ENCODE results near the gene LARP1B. TPM values are rescaled to one million over a fixed set of nuclear protein-coding genes. Genes with fewer than 3 reads are reported as not detected.
"Not testable (repeated sequence)": the region's sequence is repeated elsewhere in the genome, so short reads cannot be mapped to it uniquely, and the experiment has no call there.

LARP1B gene
- total RNA-seq, 1 donor from 2014 or later, result 19.4 TPM

DNA sequence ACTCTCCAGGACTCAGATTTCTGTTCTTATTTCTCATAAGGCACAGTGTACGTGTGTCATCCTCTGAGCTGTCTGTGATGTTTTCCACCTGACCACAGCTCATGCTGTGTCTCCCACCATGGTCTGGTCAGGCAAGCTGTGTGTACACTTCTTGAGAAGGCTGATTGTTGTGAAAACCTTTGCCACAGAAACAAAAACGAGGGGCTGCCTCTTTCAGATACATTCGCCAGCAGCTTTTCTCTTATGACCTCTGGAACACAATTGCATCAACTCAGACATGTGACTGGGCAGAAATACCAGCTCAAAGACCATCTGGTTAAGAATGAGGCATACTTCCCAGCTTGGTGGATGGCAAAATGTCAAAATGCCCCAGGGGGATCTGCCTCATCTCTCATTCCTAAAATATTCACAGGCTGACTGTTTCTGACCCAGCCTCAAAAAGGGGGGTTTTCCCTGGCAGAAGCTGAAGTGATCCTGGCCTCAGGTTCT is 180.4 kb downstream of the LARP1B start:
- Histone ChIP-seq H3K4me1 (no peaks in the 10 kb centered on the region), H3K36me3 (no peaks in the 10 kb centered on the region), H3K9me3 (no peaks in the 10 kb centered on the region), H3K4me3 (no peak overlapping the region), H3K27ac (no peak overlapping the region), H3K27me3 (no peaks in the 10 kb centered on the region)
- no peak for DNase-seq (ENCODE audit: extremely low spot score in 2 of 2)
- intact Hi-C loops (cut with DNase I), result no loop called here
- TF ChIP-seq POLR2AphosphoS5 (IDR thresholded peaks at IDR 0.05; ENCODE audit: insufficient read depth in 1 of 2, low read depth in 1 of 2) (no peak), POLR2A (IDR thresholded peaks at IDR 0.05) (no peak)
- TF ChIP-seq, protein P1, sequence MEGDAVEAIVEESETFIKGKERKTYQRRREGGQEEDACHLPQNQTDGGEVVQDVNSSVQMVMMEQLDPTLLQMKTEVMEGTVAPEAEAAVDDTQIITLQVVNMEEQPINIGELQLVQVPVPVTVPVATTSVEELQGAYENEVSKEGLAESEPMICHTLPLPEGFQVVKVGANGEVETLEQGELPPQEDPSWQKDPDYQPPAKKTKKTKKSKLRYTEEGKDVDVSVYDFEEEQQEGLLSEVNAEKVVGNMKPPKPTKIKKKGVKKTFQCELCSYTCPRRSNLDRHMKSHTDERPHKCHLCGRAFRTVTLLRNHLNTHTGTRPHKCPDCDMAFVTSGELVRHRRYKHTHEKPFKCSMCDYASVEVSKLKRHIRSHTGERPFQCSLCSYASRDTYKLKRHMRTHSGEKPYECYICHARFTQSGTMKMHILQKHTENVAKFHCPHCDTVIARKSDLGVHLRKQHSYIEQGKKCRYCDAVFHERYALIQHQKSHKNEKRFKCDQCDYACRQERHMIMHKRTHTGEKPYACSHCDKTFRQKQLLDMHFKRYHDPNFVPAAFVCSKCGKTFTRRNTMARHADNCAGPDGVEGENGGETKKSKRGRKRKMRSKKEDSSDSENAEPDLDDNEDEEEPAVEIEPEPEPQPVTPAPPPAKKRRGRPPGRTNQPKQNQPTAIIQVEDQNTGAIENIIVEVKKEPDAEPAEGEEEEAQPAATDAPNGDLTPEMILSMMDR (IDR thresholded peaks at IDR 0.05), result no peak

DNA sequence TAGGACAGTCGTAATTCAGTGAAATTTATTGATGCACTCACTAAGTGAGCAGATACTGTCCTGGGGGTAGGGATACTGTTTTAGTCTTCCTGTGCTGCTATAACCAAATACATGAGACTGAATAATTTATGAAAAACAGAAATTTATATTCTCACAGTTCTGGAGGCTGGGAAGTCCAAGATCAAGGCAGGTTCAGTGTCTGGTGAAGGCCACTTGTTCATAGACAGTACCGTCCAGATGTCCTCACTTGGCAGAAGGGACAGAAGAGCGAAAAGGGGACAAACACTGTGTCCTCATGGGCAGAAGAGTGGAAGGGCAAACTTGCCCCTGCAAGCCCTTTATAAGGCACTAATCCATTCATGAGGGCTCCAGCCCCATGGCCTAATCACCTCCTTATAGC is 180.9 kb downstream of the LARP1B start:
- Histone ChIP-seq H3K27ac (no peak overlapping the region), H3K36me3 (no peaks in the 10 kb centered on the region), H3K9me3 (no peaks in the 10 kb centered on the region), H3K4me1 (no peaks in the 10 kb centered on the region), H3K27me3 (no peaks in the 10 kb centered on the region), H3K4me3 (no peak overlapping the region)
- no peak for DNase-seq (ENCODE audit: extremely low spot score in 2 of 2)
- TF ChIP-seq POLR2A (IDR thresholded peaks at IDR 0.05), result no peak
- TF ChIP-seq POLR2AphosphoS5 (IDR thresholded peaks at IDR 0.05; ENCODE audit: insufficient read depth in 1 of 2, low read depth in 1 of 2), result no peak
- TF ChIP-seq, protein P1 (IDR thresholded peaks at IDR 0.05), result no peak
- intact Hi-C loops (cut with DNase I), result no loop called here

DNA sequence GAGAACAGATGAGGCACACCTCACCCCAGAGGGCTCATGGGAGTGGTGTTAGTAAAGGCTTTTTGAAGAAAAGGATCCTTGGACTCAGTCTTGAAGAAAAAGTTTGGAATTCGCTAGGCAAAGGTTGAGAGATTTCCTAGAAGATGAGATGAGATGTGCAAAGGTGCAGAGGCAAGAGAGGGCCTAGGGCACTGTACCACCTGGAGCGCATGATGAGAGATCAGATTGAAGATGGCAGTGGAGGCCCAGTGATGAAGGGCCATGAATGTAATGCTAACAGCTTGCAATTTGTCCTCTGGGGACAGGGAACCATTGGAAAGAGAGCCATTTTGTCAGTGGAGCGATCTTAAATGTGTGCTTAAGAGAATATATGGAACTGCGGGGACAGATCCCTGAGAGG is 181.5 kb downstream of the LARP1B start:
- TF ChIP-seq POLR2AphosphoS5 (IDR thresholded peaks at IDR 0.05; ENCODE audit: insufficient read depth in 1 of 2, low read depth in 1 of 2) (no peak), POLR2A (IDR thresholded peaks at IDR 0.05) (no peak)
- TF ChIP-seq, protein P1 (IDR thresholded peaks at IDR 0.05), result no peak
- intact Hi-C loops (cut with DNase I), result no loop called here
- H3K27me3 ChIP-seq, result no peaks in the 10 kb centered on the region
- no peaks in the 10 kb centered on the region for H3K36me3 ChIP-seq
- no peak overlapping the region for H3K27ac ChIP-seq
- no peak overlapping the region for H3K4me3 ChIP-seq
- DNase-seq (ENCODE audit: extremely low spot score in 2 of 2), result no peak
- H3K4me1 ChIP-seq, result no peaks in the 10 kb centered on the region
- no peaks in the 10 kb centered on the region for H3K9me3 ChIP-seq

DNA sequence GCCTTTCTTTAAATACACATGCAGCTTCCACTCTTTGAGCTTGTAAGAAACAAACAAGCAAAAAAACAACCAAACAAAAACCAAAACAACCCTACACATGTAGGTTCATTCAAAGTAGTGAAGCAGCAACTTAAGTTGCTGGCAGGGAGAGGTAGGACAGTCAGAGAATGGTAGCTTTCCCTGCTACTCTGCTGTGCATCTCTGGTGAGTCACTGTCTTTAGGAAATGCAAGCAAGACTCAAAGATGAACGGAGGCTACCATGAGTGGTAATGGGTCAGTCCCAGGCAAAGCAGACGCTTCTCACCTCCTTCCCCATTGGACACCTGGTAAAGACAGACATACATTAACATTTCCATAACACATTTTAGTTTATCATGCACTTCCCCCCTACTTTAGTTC is 183.3 kb downstream of the LARP1B start:
- Histone ChIP-seq H3K4me3 (no peak overlapping the region), H3K36me3 (no peaks in the 10 kb centered on the region), H3K27me3 (no peaks in the 10 kb centered on the region), H3K27ac (no peak overlapping the region), H3K9me3 (no peaks in the 10 kb centered on the region), H3K4me1 (no peaks in the 10 kb centered on the region)
- intact Hi-C loops (cut with DNase I), result no loop called here
- no peak for DNase-seq (ENCODE audit: extremely low spot score in 2 of 2)
- TF ChIP-seq, protein P1 (IDR thresholded peaks at IDR 0.05), result no peak
- no peak for TF ChIP-seq POLR2A (IDR thresholded peaks at IDR 0.05)
- no peak for TF ChIP-seq POLR2AphosphoS5 (IDR thresholded peaks at IDR 0.05; ENCODE audit: insufficient read depth in 1 of 2, low read depth in 1 of 2)

DNA sequence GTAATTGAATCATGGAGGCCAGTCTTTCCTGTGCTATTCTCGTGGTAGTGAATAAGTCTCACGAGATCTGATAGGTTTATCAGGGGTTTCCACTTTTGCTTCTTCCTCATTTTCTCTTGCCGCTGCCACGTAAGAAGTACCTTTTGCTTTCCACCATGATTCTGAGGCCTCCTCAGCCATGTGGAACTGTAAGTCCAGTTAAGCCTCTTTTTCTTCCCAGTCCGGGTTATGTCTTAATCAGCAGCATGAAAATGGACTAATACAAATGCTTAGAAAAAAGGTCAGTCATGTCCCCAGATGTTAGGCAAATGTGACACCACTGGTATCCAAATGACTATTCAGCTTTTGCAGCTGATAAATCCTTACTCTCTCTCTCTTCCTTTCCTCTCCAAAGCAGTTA is 184.3 kb downstream of the LARP1B start:
- H3K4me1 ChIP-seq; H3K36me3 ChIP-seq; DNase-seq (ENCODE audit: extremely low spot score in 2 of 2); H3K27me3 ChIP-seq; H3K4me3 ChIP-seq; H3K9me3 ChIP-seq; H3K27ac ChIP-seq; intact Hi-C loops (cut with DNase I): not testable (repeated sequence)

DNA sequence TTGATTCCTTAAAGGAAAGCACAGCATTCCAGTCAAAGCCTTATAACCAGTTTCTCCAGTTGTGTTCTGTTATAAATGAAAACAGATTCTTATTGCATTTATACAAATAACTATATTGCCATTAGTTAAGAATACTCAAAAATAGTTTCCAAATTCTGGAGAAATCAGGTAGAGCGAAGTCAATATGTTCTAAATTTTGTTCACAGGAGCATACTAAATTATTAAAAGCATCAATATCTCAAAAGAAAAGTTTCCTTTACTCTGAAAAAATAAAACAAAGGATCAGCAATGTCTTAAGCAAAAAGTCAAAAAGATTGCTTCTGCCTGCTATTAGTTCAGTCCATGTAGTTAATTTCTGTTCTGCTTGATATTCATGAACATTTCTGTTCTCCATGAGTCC is 186.8 kb downstream of the LARP1B start:
- Histone ChIP-seq H3K9me3 (no peaks in the 10 kb centered on the region), H3K27me3 (no peaks in the 10 kb centered on the region), H3K27ac (no peak overlapping the region), H3K4me1 (no peaks in the 10 kb centered on the region), H3K4me3 (no peak overlapping the region), H3K36me3 (no peaks in the 10 kb centered on the region)
- no peak for DNase-seq (ENCODE audit: extremely low spot score in 2 of 2)
- TF ChIP-seq, protein P1 (IDR thresholded peaks at IDR 0.05), result no peak
- TF ChIP-seq POLR2AphosphoS5 (IDR thresholded peaks at IDR 0.05; ENCODE audit: insufficient read depth in 1 of 2, low read depth in 1 of 2) (no peak), POLR2A (IDR thresholded peaks at IDR 0.05) (no peak)
- intact Hi-C loops (cut with DNase I), result no loop called here
